Pancreas (tissue), 10 donors: ENCODE measurements around the gene DNAJC30. TPM values are rescaled to one million over a fixed set of nuclear protein-coding genes. Genes with fewer than 3 reads are reported as not detected.

Experiments
- ATAC-seq, 4 donors: fragments of 200-7000 bp; cut with Tn5 transposase; one replicate each; pipeline versions ENCODE4 v1.8.0 to v1.9.1; 2020; ENCODE audit warnings: mild to moderate bottlenecking in 4 of 4, moderate library complexity in 4 of 4
- DNase-seq, 6 donors: peaks; one replicate each; pipeline ENCODE4 v3.0.0-alpha.2; 2020
- FAIRE-seq: peaks from 2 replicates; lab custom pipeline; 2012; peaks lifted over from hg19 to GRCh38; lab: Jason Lieb, UNC
- H3K27ac ChIP-seq, 4 donors: fragments of 200-600 bp; sonication (generic); 1 replicate in 3 of 4; 2 replicates in 1 of 4; pipeline versions ENCODE4 v1.5.0 to v1.8.0; 2020
- H3K27me3 ChIP-seq, 4 donors: fragments of 200-600 bp; one replicate each; pipeline ENCODE4 v1.8.0; 2021
- H3K36me3 ChIP-seq, 3 donors: fragments of 200-600 bp; sonication (generic) in 1 of 3; one replicate each; pipeline versions ENCODE4 v1.5.0 to v1.8.0; 2020 to 2021
- H3K4me1 ChIP-seq, 3 donors: fragments of 200-600 bp; one replicate each; pipeline ENCODE4 v1.8.0; 2021
- H3K4me3 ChIP-seq, 4 donors: fragments of 200-600 bp; sonication (generic) in 2 of 4; one replicate each; pipeline versions ENCODE4 v1.5.0 to v1.8.0; 2020 to 2021
- H3K9me3 ChIP-seq, 4 donors: fragments of 200-600 bp; one replicate each; pipeline ENCODE4 v1.8.0; 2021
- WGBS, 2 donors: extraction: QIAGEN DNeasy Blood & Tissue Kit; methylation state at CpG; one replicate each; pipeline ENCODE4 v1.1.7; 2013; 5-methylcytosine and 5-hydroxymethylcytosine counted together
- intact Hi-C, 3 donors: fragments of 100-400 bp; cut with DNase I; formaldehyde crosslinking; loops; one replicate each; pipeline versions ENCODE4 v1.11.1 to v1.14.2; 2022
- polyA plus RNA-seq, 2 donors: library from polyadenylated mRNA; stranded (reverse); fragments of 200-250 nt; gene quantifications; one replicate each; pipeline ENCODE4 v1.2.3, GENCODE V29; 2013
- total RNA-seq, 6 donors: library from RNA; stranded (reverse); fragmentation: NEBNext Ultra II Directional in 4 of 6; extraction: Animal tissue kit (Norgen Biotek cat#: 25700) in 4 of 6; gene quantifications; one replicate each; pipeline versions ENCODE4 v1.2.1 to v1.2.4, GENCODE V29; 2021 to 2023
- TF ChIP-seq, protein P1 (sequence below), 4 donors: fragments of 200-600 bp; sonication (generic) in 3 of 4; IDR thresholded peaks; one replicate each; pipeline versions ENCODE4 v1.5.0 to v1.8.0; 2021; ENCODE audit warnings: antibody characterized with exemption in 4 of 4
- donor health status: healthy with polysubstance abuse.
- donor health status: DM: no; HTN: no; CAD: no; lungs with moderate emphysema.
- donor health status: DM: no; HTN: no; CAD: no.
- donor health status: control.
- donor health status: control.
- donor health status: Bipolar disorder and iron deficiency.
- donor health status: DM: yes; HTN: yes; CAD: no.
- donor health status: DM: no; HTN: no; CAD: no.
- donor health status: DM: no; HTN: no; CAD: no.
- donor health status: DM: yes; HTN: yes; CAD: no.

DNAJC30 gene
- total and polyA plus RNA-seq, 8 donors = 4.1 to 8.2 (median 5.6) TPM

DNA sequence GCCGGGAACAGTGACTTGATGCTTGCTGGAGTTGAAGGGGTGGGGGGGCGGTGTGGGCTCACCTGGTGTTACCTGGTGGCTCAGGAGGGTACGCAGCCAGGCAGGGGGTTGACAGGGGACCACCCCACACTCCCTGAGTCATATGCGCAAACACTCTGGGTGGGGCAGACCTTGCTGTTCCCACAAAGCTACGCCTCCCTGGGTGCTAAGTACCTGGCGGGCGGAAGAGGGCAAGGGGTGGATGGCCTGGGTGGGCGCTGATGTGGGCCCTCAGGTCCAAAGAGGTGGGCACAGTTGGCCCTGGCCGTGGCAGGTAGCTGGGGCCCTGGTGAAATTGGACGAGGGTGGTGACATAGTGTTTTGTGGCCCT lies 22.3 kb upstream of the DNAJC30 start:
- ATAC-seq (peak in 2 of 4 donors; percentile 3 to 8), DNase-seq (no peak), FAIRE-seq (no peak)
- TF ChIP-seq, protein P1, sequence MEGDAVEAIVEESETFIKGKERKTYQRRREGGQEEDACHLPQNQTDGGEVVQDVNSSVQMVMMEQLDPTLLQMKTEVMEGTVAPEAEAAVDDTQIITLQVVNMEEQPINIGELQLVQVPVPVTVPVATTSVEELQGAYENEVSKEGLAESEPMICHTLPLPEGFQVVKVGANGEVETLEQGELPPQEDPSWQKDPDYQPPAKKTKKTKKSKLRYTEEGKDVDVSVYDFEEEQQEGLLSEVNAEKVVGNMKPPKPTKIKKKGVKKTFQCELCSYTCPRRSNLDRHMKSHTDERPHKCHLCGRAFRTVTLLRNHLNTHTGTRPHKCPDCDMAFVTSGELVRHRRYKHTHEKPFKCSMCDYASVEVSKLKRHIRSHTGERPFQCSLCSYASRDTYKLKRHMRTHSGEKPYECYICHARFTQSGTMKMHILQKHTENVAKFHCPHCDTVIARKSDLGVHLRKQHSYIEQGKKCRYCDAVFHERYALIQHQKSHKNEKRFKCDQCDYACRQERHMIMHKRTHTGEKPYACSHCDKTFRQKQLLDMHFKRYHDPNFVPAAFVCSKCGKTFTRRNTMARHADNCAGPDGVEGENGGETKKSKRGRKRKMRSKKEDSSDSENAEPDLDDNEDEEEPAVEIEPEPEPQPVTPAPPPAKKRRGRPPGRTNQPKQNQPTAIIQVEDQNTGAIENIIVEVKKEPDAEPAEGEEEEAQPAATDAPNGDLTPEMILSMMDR (IDR thresholded peaks at IDR 0.05) = no peak
- whole genome bisulfite sequencing, 2 donors = 85 to 87% methylated on average over 10 of the region's 10 CpGs
- intact Hi-C loops = no loop called here
- Histone ChIP-seq H3K9me3 (no peaks in the 10 kb centered on the region), H3K36me3 (no peaks in the 10 kb centered on the region), H3K4me3 (no peak overlapping the region), H3K27me3 (no peaks in the 10 kb centered on the region), H3K4me1 (no peaks in the 10 kb centered on the region), H3K27ac (peak overlapping the region in 1 of 4 donors; percentile 55)

DNA sequence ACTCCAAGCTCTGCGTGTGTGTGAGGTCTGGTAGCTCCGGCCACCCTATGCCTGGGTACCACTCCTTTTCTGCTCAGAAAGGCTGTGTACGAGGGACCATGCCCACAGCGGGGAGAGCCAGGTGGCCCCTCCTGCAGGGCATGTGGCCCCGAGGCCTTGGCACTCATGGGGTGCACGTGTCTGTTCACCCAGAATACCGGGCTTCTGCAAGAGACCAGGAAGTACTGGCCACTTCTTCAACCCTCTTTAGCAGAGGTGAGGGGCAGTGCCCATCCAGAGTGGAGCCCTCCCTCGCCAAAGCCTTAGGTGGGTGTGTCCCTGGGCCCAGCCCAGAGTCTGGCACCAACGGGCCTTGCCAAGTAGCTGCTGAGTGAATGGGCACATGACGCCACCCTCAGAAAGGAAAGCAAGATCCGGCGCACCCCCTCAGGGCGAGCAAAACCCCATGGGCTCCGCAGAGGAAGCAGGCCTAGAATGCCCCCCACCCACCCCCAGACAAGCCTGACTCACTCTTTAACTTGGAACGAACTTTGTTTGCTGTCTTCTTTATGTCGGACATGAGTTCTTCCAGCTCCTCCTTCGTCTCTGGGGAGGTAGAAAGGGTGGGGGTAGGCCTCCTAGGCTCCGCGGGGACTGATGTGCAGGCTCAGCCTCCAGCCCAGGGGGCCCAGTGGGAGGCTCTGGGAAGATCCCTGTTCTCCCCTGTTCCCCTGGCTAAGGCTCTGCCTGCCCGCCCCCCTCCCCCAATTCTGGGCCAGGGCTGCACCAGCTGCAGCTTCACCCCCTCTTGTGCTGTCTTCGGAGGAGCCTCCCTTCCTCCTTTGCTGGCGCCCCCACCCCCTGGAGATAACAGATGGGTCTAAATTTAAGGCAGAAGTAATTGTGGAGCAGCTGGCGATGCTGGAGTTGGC lies 21.6 kb upstream of the DNAJC30 start:
- peak in 2 of 4 donors; percentile 5 to 20 for ATAC-seq
- no peak overlapping the region for H3K27ac ChIP-seq
- intact Hi-C loops = no loop called here

DNA sequence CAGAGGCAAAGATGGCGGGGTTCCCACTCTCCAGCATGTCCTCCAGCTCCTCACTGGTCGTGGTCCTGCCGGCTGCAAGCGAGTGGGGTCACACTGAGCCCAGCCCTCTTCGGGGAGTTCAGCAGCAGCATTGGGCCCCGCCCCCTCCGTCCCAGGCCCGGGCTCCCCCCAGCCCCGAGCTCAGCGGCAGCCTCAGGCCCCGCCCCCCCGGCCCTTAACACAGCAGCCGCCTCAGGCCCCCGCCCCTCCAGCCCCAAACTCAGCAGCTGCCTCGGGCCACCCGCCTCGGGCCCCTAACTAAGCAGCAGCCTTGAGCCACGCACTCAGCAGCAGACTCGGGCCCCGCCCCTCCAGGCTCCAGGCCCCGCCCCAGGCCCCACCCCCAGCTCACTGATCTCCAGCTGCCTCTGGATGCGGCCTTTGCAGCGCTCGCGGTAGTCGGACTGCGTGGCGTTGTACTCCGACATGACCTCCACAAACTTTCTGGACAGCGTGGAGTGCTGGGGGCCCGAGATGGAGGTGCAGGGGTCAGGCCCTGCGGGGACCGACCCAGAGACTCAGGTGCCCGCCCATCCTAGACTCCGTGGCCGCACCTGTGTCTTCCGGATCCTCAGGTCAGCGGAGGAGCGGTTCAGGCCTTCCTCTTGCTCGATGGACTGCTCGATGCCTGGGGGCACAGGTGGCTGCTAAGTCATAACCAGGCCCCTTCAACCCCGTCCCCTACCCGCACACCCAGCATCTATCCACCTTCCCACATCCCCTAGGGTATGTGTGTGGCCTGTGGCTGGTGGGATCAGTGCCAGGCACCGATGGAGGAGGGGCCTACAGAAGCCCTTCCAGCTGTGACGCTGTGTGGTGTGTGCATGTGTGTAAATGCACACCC lies 20.7 kb upstream of the DNAJC30 start:
- ATAC-seq (peak in 3 of 4 donors; percentile 30 to 75 (median 45)), DNase-seq (peak in 1 of 6 donors; percentile 72), FAIRE-seq (no peak)
- Histone ChIP-seq H3K27ac (no peak overlapping the region), H3K4me1 (no peaks in the 10 kb centered on the region), H3K36me3 (no peaks in the 10 kb centered on the region), H3K9me3 (no peaks in the 10 kb centered on the region), H3K27me3 (no peaks in the 10 kb centered on the region), H3K4me3 (no peak overlapping the region)
- intact Hi-C loops = no loop called here
- TF ChIP-seq, protein P1 (IDR thresholded peaks at IDR 0.05) = no peak
- WGBS, 2 donors = 58 to 63% methylated on average over 38 to 45 of the region's 45 CpGs

More for the DNA sequence above, 21.6 kb upstream of the DNAJC30 start:
- TF ChIP-seq, protein P1 (IDR thresholded peaks at IDR 0.05) = no peak
- Histone ChIP-seq H3K4me1 (no peaks in the 10 kb centered on the region), H3K9me3 (no peaks in the 10 kb centered on the region), H3K27me3 (no peaks in the 10 kb centered on the region), H3K4me3 (no peak overlapping the region), H3K36me3 (no peaks in the 10 kb centered on the region)
- DNase-seq (no peak), FAIRE-seq (no peak)
- WGBS, 2 donors = 83 to 86% methylated on average over 22 to 23 of the region's 23 CpGs

DNA sequence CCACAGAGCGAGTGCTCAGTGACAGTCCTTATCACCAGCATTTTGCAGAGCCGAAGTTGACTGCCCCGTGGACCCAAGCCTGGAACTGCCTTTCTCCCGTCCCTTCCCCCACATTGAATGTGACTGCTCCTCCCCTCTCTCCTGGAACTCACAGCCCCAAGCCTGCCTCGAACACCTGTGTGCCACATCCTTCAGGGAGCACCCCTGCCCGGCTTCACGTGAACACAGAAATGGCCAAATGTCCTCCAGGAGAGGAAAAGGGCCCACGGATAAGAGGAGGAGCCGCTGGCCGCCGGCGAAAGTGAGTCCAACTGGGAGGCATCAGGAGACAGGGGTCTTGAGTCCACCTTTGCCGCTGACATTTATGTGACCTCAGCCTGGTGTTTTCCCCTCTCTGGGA lies 20.0 kb upstream of the DNAJC30 start:
- TF ChIP-seq, protein P1 (IDR thresholded peaks at IDR 0.05) = no peak
- ATAC-seq = no peak
- H3K9me3 ChIP-seq = no peaks in the 10 kb centered on the region
- no peak overlapping the region for H3K4me3 ChIP-seq
- FAIRE-seq = no peak
- peaks cover 0 to 3% (median 0%) of the 10 kb centered on the region in 3 donors for H3K36me3 ChIP-seq
- no peak overlapping the region for H3K27ac ChIP-seq
- intact Hi-C loops = no loop called here
- 77 to 79% methylated on average over 13 of the region's 13 CpGs for WGBS, 2 donors
- no peaks in the 10 kb centered on the region for H3K4me1 ChIP-seq
- no peaks in the 10 kb centered on the region for H3K27me3 ChIP-seq
- DNase-seq = no peak
